Hypothalamus (tissue), 51 donors: ENCODE data around the gene RSF1.
"Not testable (repeated sequence)": the region's sequence is repeated elsewhere in the genome, so short reads cannot be mapped to it uniquely, and the experiment has no call there.

Experiments used
- DNase-seq, 51 donors: peaks; one replicate each; lab custom pipeline; 2025; lab: John Stamatoyannopoulos, UW

RSF1 gene

DNA sequence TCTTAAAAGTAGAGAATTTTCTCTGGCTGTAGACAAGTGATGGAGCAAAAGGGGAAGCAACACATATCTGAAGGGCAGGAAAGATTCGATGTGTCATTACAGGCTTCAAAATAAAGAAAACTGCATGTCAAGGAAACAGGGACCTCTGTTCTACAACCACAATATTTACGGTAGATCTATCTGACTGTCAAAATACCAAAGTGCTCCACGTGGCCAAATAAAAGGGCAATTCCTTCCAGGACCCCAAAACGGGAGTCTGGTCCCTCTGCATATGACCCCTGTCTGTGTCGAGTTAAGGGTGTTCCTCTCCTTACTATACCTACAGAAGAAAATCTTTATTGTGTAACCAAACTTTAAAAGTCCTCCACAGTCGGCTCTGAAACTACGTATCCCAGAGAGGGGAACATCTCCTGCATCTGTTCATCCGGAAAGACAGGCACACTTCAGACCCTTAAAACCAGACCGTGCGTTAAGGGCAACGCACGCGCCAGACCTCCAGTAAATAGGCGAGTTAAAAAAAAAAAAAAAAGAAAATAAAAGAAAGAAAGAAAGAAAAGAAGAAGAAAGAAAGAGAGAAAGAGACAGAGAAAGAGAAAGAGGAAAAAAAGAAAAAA lies 183.7 kb downstream of the RSF1 start:
- no peak for DNase-seq

DNA sequence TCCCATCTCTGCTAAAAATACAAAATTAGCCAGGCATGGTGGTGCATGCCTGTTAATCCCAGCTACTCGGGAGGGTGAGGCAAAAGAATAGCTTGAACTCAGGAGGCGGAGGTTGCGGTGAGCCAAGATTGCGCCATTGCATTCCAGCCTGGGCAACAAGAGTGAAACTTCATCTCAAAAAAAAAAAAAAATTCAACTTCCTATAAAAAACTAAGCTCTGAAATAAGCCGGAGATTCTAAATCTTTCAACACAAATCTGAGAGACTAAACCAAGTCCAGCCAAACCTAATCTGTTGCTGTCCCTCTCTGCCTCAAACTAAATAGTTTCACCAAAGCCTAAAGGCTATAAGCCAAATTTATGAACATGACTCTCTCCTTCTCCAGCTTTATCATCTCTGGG lies 186.6 kb downstream of the RSF1 start:
- DNase-seq: not testable (repeated sequence)

DNA sequence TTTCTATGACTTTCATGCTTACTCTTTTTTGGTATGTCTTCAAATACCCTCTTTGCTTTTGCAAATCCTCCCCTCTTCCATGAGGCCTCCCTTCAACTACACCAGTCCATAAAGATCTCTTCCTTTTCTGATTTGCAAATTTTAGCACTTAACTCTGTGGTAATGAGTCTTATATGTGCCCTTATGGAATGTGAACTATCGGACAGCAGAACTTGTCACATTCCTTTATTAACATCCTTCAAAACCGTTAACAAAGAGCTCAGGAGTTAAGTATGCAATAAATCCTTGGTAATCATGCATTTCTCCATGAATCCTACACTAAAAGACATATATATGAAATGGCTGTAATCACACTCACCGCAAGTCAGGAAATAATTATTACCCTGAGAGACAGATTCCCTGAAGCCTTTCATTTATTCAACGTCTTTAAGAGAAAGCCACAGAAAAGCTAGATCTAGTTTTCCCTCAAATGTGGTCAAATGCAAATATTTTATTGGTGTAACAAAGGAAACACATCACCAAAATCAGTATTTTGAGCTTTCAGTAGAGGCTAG lies 190.3 kb downstream of the RSF1 start:
- no peak for DNase-seq

DNA sequence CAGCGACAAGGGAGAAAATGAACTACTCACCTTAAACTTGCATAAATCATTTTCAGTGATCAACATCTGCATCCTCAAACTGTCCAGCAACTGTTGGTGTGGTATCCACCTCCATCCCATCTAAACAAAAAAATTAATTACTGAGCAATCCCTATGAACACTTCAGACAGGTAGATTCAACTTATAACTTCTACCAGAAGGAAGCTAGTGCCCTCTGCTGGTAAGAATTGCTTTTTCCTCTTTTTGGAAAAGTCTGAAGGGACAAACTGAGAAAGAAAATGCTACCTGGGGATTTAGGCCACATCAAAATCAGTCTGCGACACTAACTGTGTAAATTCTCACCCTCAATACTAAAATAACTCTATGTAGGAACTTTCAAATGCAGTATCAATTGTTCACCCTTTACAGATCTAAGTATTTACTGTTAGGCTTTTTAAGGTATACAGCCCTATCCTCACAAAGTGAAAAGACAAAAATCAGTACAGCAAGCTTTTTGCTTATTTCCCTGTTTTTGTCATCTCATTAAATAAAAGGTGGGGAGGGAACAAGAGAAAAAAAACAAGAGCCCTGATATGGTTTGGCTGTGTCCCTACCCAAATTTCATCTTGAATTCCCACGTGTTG lies 200.8 kb downstream of the RSF1 start:
- peak in 2 of 51 donors; percentile 31 to 37 for DNase-seq

DNA sequence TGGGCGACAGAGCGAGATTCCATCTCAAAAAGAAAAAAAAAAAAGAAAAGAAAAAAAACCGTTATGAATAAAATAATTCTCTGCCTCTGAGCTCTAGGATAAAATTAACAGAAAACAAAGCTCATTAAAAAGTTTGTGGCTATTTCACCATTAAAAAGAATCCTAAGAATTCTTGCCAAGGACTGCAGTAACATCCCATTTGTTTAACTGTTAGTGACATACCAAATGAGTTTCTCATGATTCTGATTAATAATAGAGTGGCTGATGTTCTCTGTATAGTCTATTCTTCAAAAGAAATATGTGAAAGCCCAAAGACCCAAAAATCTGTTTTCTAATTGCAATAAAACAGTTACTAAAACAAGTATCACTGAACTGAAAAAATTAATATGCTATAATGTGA lies 202.6 kb downstream of the RSF1 start:
- no peak for DNase-seq

DNA sequence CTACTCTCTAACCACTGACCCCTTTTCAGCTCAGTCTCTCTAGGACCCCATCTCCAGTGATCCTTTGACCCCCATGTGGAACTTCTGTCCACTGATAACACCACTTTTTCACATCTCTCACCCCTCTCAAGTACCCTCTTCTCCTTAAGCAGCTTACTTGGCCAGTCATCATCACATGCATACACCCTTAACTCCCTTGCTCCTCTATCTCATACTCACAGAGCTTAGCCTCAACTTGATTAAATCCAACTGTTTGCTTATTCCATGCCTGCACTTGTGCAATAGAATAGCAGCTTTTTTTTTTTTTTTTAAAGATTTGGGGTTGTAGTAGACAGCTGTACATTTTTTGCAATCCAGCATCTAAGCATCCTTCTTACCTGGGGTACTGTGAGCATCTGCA lies 208.6 kb downstream of the RSF1 start:
- DNase-seq: no peak
